Heart left ventricle (tissue), 16 donors: ENCODE results near the gene UBE2F. TPM values are rescaled to one million over a fixed set of nuclear protein-coding genes. Genes with fewer than 3 reads are reported as not detected.
A peak's percentile ranks its signal among the peaks of the same experiment; 100 is the strongest.

Experiments used
- ATAC-seq, 4 donors: fragments of 200-7000 bp; cut with Tn5 transposase; one replicate each; pipeline ENCODE4 v1.9.1; 2020 to 2022; ENCODE audit warnings: moderate library complexity in 4 of 4, mild to moderate bottlenecking in 3 of 4, moderate number of reproducible peaks in 1 of 4
- DNase-seq, 5 donors: peaks; one replicate each; pipeline ENCODE4 v3.0.0-alpha.2; 2020
- H3K27ac ChIP-seq, 12 donors: fragments of 200-600 bp; sonication (generic) in 4 of 12; one replicate each; pipeline versions ENCODE4 v1.5.0 to v1.8.0; 2016 to 2022; ENCODE audit warnings: mild to moderate bottlenecking in 2 of 12
- H3K27me3 ChIP-seq, 9 donors: fragments of 200-600 bp; sonication (generic) in 2 of 9; one replicate each; pipeline versions ENCODE4 v1.5.1 to v1.8.0; 2016 to 2022; ENCODE audit warnings: mild to moderate bottlenecking in 3 of 9
- H3K36me3 ChIP-seq, 9 donors: fragments of 200-600 bp; sonication (generic) in 2 of 9; one replicate each; pipeline versions ENCODE4 v1.5.0 to v1.8.0; 2018 to 2022; ENCODE audit warnings: mild to moderate bottlenecking in 2 of 9
- H3K4me1 ChIP-seq, 12 donors: fragments of 200-600 bp; sonication (generic) in 4 of 12; one replicate each; pipeline versions ENCODE4 v1.5.0 to v1.8.0; 2016 to 2022; ENCODE audit warnings: mild to moderate bottlenecking in 3 of 12
- H3K4me3 ChIP-seq, 12 donors: fragments of 200-600 bp; sonication (generic) in 4 of 12; one replicate each; pipeline versions ENCODE4 v1.5.0 to v1.8.0; 2017 to 2022; ENCODE audit warnings: mild to moderate bottlenecking in 9 of 12, moderate library complexity in 4 of 12
- H3K9me3 ChIP-seq, 12 donors: fragments of 200-600 bp; sonication (generic) in 4 of 12; one replicate each; pipeline versions ENCODE4 v1.5.0 to v1.8.0; 2016 to 2022; ENCODE audit warnings: mild to moderate bottlenecking in 1 of 12
- POLR2A ChIP-seq, 2 donors: fragments of 450-650 bp; IDR thresholded peaks; one replicate each; pipeline ENCODE4 v1.6.1; 2017; ENCODE audit warnings: antibody characterized with exemption in 2 of 2, mild to moderate bottlenecking in 2 of 2, moderate library complexity in 2 of 2
- WGBS, 4 donors: extraction: QIAGEN DNeasy Blood & Tissue Kit in 2 of 4; methylation state at CpG; one replicate each; pipeline versions ENCODE4 v1.1.5 to v1.1.7; 2013 to 2018; 5-methylcytosine and 5-hydroxymethylcytosine counted together
- intact Hi-C, 10 donors: fragments of 100-400 bp; cut with DNase I; formaldehyde crosslinking; loops; one replicate each; pipeline versions ENCODE4 v1.11.1 to v1.14.2; 2022
- polyA plus RNA-seq, 2 donors: library from polyadenylated mRNA; stranded (reverse); fragments of 200-250 nt; gene quantifications; one replicate each; pipeline ENCODE4 v1.2.3, GENCODE V29; 2013
- total RNA-seq, 9 donors: library from RNA; depleted of rRNA in 2 of 9; stranded (reverse); fragments of >200 nt in 2 of 9; fragmentation: NEBNext Ultra II Directional in 3 of 9; extraction: Animal tissue kit (Norgen Biotek cat#: 25700) in 3 of 9; gene quantifications; one replicate each; pipeline versions ENCODE4 v1.1.0 to v1.2.4, GENCODE V29; 2016 to 2023
- TF ChIP-seq, protein P1 (sequence below), 12 donors: fragments of 200-600 bp; sonication (generic) in 4 of 12; IDR thresholded peaks; one replicate each; pipeline versions ENCODE4 v1.5.0 to v1.8.0; 2018 to 2022; ENCODE audit warnings: antibody characterized with exemption in 12 of 12, mild to moderate bottlenecking in 5 of 12
- donor health status: ischemic (EF 13 %, LVEDD 7.1; RV severe dilation, severe dysfunction).
- donor health status: healthy with polysubstance abuse.
- donor health status: DM: no; HTN: yes; CAD: no.
- donor health status: DM: no; HTN: no; CAD: no.
- donor health status: ischemic (EF 25% LVEDD 6.9; RV normal size, moderate dysfunction).
- donor health status: ischemic (EF 25% LVEDD 5.7; RV mildly dilated, moderate dysfunction).
- donor health status: healthy.
- donor health status: DM: yes; HTN: yes; CAD: no.
- donor health status: ischemic (EF 35%, LVEDD 5.7; RV mildly dilated, moderate dysfunction).
- donor health status: nonischemic (EF 11% LVEDD 7.7; RV severe dilation, severe dysfunction).
- donor health status: DM: yes; HTN: yes; CAD: no.
- donor health status: PGD.
- donor health status: ischemic (EF 29% LVEDD 5.4; RV normal size, mild dysfunction).
- donor health status: nonischemic (EF 23%, LVEDD 6.1; RV moderate dilation, normal function).

Gene UBE2F
- total and polyA plus RNA-seq, 11 donors = 54.2 to 83.4 (median 60.6) TPM

DNA sequence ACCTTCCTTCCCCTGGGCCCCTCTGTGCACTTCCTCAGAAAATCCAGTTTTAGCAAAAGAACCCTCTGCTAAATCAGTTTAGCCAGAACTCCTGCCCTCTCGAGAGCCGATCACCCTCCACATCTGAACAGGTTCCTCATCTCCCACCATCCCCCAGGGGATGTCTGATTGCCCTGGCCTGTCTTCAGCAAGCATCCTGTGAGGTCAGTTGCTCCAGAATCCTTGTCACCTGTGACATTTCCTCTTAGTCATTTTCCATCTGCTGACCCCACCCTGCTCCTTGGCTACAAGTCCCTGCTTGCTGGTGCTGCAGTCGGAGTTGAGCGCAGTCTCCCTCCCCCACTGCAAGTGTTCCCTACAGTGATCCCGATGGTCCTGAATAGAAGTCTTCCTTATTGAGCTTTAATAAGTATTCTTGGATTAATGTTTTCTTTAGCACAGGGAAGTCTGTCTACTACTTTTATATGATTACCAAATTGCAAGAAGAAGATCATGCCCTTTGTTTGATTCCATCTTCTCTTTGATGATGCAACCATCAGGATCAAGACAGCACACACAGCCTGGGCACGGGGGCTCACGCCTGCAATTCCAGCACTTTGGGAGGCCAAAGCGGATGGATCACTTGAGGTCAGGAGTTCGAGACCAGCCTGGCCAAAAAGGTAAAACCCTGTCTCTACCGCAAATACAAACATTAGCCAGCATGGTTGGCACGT lies 30.9 kb upstream of the UBE2F start:
- Histone ChIP-seq H3K9me3 (no peaks in the 10 kb centered on the region), H3K36me3 (no peaks in the 10 kb centered on the region), H3K27me3 (no peaks in the 10 kb centered on the region), H3K27ac (peak overlapping the region in 1 of 12 donors; percentile 24), H3K4me3 (no peak overlapping the region), H3K4me1 (peaks cover 0 to 20% (median 1%) of the 10 kb centered on the region in 12 donors)
- 68 to 79% (median 73%) methylated on average over 11 of the region's 11 CpGs for WGBS, 4 donors
- peak in 3 of 4 donors; percentile 60 to 95 (median 82) for ATAC-seq
- TF ChIP-seq, protein P1, sequence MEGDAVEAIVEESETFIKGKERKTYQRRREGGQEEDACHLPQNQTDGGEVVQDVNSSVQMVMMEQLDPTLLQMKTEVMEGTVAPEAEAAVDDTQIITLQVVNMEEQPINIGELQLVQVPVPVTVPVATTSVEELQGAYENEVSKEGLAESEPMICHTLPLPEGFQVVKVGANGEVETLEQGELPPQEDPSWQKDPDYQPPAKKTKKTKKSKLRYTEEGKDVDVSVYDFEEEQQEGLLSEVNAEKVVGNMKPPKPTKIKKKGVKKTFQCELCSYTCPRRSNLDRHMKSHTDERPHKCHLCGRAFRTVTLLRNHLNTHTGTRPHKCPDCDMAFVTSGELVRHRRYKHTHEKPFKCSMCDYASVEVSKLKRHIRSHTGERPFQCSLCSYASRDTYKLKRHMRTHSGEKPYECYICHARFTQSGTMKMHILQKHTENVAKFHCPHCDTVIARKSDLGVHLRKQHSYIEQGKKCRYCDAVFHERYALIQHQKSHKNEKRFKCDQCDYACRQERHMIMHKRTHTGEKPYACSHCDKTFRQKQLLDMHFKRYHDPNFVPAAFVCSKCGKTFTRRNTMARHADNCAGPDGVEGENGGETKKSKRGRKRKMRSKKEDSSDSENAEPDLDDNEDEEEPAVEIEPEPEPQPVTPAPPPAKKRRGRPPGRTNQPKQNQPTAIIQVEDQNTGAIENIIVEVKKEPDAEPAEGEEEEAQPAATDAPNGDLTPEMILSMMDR (IDR thresholded peaks at IDR 0.05) = no peak
- TF ChIP-seq POLR2A (IDR thresholded peaks at IDR 0.05) = no peak
- peak in 2 of 5 donors; percentile 46 to 65 for DNase-seq
- intact Hi-C loops = no loop called here

DNA sequence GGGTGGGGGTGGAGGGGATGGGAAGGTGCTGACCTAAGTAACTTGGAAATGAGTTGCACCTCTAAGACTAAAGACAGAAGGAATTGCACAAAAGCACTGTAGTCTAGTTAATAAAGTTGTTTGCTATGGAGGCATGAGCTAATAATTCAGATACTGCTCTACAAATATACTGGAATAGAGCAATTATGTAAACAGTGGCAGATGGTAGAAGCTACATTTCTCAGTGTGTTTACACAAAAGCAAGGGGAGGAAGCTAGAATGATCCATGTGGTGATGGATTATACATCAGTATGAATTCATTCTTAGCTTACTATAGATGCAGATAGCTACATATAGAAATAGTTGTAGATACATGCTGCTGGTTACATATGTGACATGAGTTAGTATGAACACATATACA lies 27.6 kb upstream of the UBE2F start:
- no peak overlapping the region for H3K27ac ChIP-seq
- no peak for TF ChIP-seq POLR2A (IDR thresholded peaks at IDR 0.05)
- TF ChIP-seq, protein P1 (IDR thresholded peaks at IDR 0.05) = no peak
- H3K36me3 ChIP-seq = no peaks in the 10 kb centered on the region
- no peaks in the 10 kb centered on the region for H3K27me3 ChIP-seq
- H3K4me1 ChIP-seq = peaks cover 0 to 33% (median 7%) of the 10 kb centered on the region in 12 donors
- peaks cover 0 to 5% (median 1%) of the 10 kb centered on the region in 12 donors for H3K9me3 ChIP-seq
- ATAC-seq (no peak), DNase-seq (no peak)
- intact Hi-C loops = no loop called here
- H3K4me3 ChIP-seq = no peak overlapping the region

DNA sequence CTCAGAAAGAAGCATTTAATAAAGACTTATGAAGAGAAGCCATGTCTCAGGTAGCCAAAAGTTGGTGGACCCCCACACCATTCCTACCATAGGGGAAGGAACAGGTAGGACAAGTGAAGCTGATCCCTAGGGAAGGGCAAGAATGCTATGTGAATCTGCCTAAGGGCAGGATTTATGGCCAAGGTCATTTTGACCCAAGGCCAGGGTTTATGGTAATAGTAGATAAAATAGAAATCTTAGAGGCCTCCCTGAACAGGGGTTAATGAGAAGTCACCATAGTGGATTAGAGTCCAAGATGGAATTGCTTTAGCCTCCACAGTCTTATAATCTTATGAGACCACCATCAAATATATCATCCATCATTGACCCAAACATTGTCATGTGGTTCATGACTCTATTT lies 26.0 kb upstream of the UBE2F start:
- no peak overlapping the region for H3K27ac ChIP-seq
- peaks cover 0 to 27% (median 7%) of the 10 kb centered on the region in 12 donors for H3K4me1 ChIP-seq
- H3K27me3 ChIP-seq = no peaks in the 10 kb centered on the region
- DNase-seq (no peak), ATAC-seq (no peak)
- H3K36me3 ChIP-seq = no peaks in the 10 kb centered on the region
- peaks cover 0 to 18% (median 4%) of the 10 kb centered on the region in 12 donors for H3K9me3 ChIP-seq
- intact Hi-C loops = no loop called here
- TF ChIP-seq, protein P1 (IDR thresholded peaks at IDR 0.05) = no peak
- no peak for TF ChIP-seq POLR2A (IDR thresholded peaks at IDR 0.05)
- H3K4me3 ChIP-seq = no peak overlapping the region

DNA sequence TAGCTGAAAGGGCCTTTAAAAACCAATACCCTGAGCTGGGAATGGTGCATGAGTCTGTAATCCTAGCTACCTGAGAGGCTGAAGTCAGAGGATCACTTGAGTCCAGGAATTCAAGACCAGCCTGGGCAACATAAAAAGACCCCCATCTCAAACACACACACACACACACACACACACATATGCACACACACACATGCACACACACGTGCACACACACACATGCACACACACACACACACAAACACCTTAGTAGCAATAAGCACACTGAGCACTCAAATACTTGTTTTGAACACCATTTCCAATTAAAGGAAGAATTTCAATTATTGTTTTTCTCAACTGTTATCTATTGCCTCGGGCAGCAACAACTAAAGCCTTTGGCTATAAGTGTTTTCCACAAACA lies 25.6 kb upstream of the UBE2F start:
- WGBS, 4 donors = 48 to 88% (median 65%) methylated on average over 2 of the region's 2 CpGs
- Histone ChIP-seq H3K36me3 (no peaks in the 10 kb centered on the region), H3K4me1 (peaks cover 0 to 23% (median 6%) of the 10 kb centered on the region in 12 donors), H3K4me3 (no peak overlapping the region), H3K27ac (peak overlapping the region in 4 of 12 donors; percentile 3 to 79 (median 70)), H3K27me3 (no peaks in the 10 kb centered on the region), H3K9me3 (peaks cover 0 to 18% (median 4%) of the 10 kb centered on the region in 12 donors)
- DNase-seq = no peak
- ATAC-seq = no peak
- intact Hi-C loops = no loop called here
- TF ChIP-seq POLR2A (IDR thresholded peaks at IDR 0.05) = no peak
- TF ChIP-seq, protein P1 (IDR thresholded peaks at IDR 0.05) = no peak
